Measurements from ENCODE around the gene PHC3.

PHC3 gene

GRCh38 chr3:170201527-170201926 lies 20.0 kb upstream of the PHC3 start:
- TF ChIP-seq NFIC (IDR thresholded peaks at IDR 0.05) (no peak), FOXM1 (IDR thresholded peaks at IDR 0.05; ENCODE audit: borderline replicate concordance, low read depth) (no peak)

- TF ChIP-seq CREB1 (IDR thresholded peaks at IDR 0.05; ENCODE audit: low read depth), result no peak
- TF ChIP-seq TEAD4 (IDR thresholded peaks at IDR 0.05), result no peak
- no peak for TF ChIP-seq EP300 (IDR thresholded peaks at IDR 0.05; ENCODE audit: borderline replicate concordance)
- TF ChIP-seq FOXM1 (IDR thresholded peaks at IDR 0.05; ENCODE audit: borderline replicate concordance, low read depth), result no peak
Observed at GRCh38 chr3:170200987-170201386, 19.5 kb upstream of the PHC3 start.

- TF ChIP-seq EP300 (IDR thresholded peaks at IDR 0.05; ENCODE audit: borderline replicate concordance) (no peak), TAF1 (IDR thresholded peaks at IDR 0.05; ENCODE audit: low read depth) (no peak), NFIC (IDR thresholded peaks at IDR 0.05) (no peak), TCF12 (IDR thresholded peaks at IDR 0.05; ENCODE audit: low read depth) (no peak), EGR1 (IDR thresholded peaks at IDR 0.05) (no peak), MAX (IDR thresholded peaks at IDR 0.05) (no peak), CEBPB (IDR thresholded peaks at IDR 0.05) (no peak), CREB1 (IDR thresholded peaks at IDR 0.05; ENCODE audit: low read depth) (no peak), YY1 (IDR thresholded peaks at IDR 0.05; ENCODE audit: low read depth) (no peak), FOXM1 (IDR thresholded peaks at IDR 0.05; ENCODE audit: borderline replicate concordance, low read depth) (no peak), RAD21 (IDR thresholded peaks at IDR 0.05; ENCODE audit: low read depth) (no peak), REST (IDR thresholded peaks at IDR 0.05; ENCODE audit: low read depth) (no peak), ZBTB7A (IDR thresholded peaks at IDR 0.05; ENCODE audit: low read depth) (no peak), USF1 (IDR thresholded peaks at IDR 0.05) (no peak), TEAD4 (IDR thresholded peaks at IDR 0.05) (no peak)
Observed at GRCh38 chr3:170196833-170197232, 15.3 kb upstream of the PHC3 start.

- TF ChIP-seq ZBTB7A (IDR thresholded peaks at IDR 0.05; ENCODE audit: low read depth) (no peak), CREB1 (IDR thresholded peaks at IDR 0.05; ENCODE audit: low read depth) (no peak), REST (IDR thresholded peaks at IDR 0.05; ENCODE audit: low read depth) (no peak), YY1 (IDR thresholded peaks at IDR 0.05; ENCODE audit: low read depth) (no peak), USF1 (IDR thresholded peaks at IDR 0.05) (no peak), EP300 (IDR thresholded peaks at IDR 0.05; ENCODE audit: borderline replicate concordance) (no peak), CEBPB (IDR thresholded peaks at IDR 0.05) (no peak), TEAD4 (IDR thresholded peaks at IDR 0.05) (no peak), TAF1 (IDR thresholded peaks at IDR 0.05; ENCODE audit: low read depth) (no peak), MAX (IDR thresholded peaks at IDR 0.05) (no peak), NFIC (IDR thresholded peaks at IDR 0.05) (no peak), FOXM1 (IDR thresholded peaks at IDR 0.05; ENCODE audit: borderline replicate concordance, low read depth) (no peak), TCF12 (IDR thresholded peaks at IDR 0.05; ENCODE audit: low read depth) (no peak), RAD21 (IDR thresholded peaks at IDR 0.05; ENCODE audit: low read depth) (no peak)
Observed at GRCh38 chr3:170189398-170190256, 8.1 kb upstream of the PHC3 start.

- TF ChIP-seq FOXM1 (IDR thresholded peaks at IDR 0.05; ENCODE audit: borderline replicate concordance, low read depth) (no peak), RAD21 (IDR thresholded peaks at IDR 0.05; ENCODE audit: low read depth) (no peak), EP300 (IDR thresholded peaks at IDR 0.05; ENCODE audit: borderline replicate concordance) (no peak), TCF12 (IDR thresholded peaks at IDR 0.05; ENCODE audit: low read depth) (no peak), YY1 (IDR thresholded peaks at IDR 0.05; ENCODE audit: low read depth) (no peak), CEBPB (IDR thresholded peaks at IDR 0.05) (no peak), CREB1 (IDR thresholded peaks at IDR 0.05; ENCODE audit: low read depth) (no peak), MAX (IDR thresholded peaks at IDR 0.05) (no peak), TAF1 (IDR thresholded peaks at IDR 0.05; ENCODE audit: low read depth) (no peak), USF1 (IDR thresholded peaks at IDR 0.05) (no peak), REST (IDR thresholded peaks at IDR 0.05; ENCODE audit: low read depth) (no peak), TEAD4 (IDR thresholded peaks at IDR 0.05) (no peak), ZBTB7A (IDR thresholded peaks at IDR 0.05; ENCODE audit: low read depth) (no peak), NFIC (IDR thresholded peaks at IDR 0.05) (no peak), EGR1 (IDR thresholded peaks at IDR 0.05) (no peak)
Observed at GRCh38 chr3:170180079-170180907, 1.2 kb downstream of the PHC3 start.

Measured in Ishikawa (cell line).